Ureter (tissue), 1 donor: ENCODE measurements around the gene ZNF304. TPM values are rescaled to one million over a fixed set of nuclear protein-coding genes. Genes with fewer than 3 reads are reported as not detected.

Experiments used
- DNase-seq: peaks from one replicate; pipeline ENCODE4 v3.0.0-alpha.2; 2020; ENCODE audit warnings: low spot score
- total RNA-seq: library from RNA; stranded (reverse); gene quantifications from one replicate; pipeline ENCODE4 v1.2.4, GENCODE V29; 2023
- donor health status: DM: yes; HTN: yes; CAD: no.

Gene ZNF304
- 13.6 TPM for total RNA-seq

- DNase-seq, result peak; percentile 93
These were observed at the start of gene ZNF304 for GRCh38 chr19:57350877-57351805. Gene ZNF304 (plus strand): TSS chr19:57351271. CDS start chr19:57351665, 394 bp downstream.

- DNase-seq, result no peak
These were observed 49.0 kb upstream of the ZNF304 start for GRCh38 chr19:57302020-57302465.

- DNase-seq, result no peak
These were observed 48.2 kb upstream of the ZNF304 start for GRCh38 chr19:57302727-57303401.

GRCh38 chr19:57305056-57305455, 46.0 kb upstream of the ZNF304 start:
- no peak for DNase-seq

- no peak for DNase-seq
These were observed 42.6 kb upstream of the ZNF304 start for GRCh38 chr19:57308514-57308913.

- DNase-seq, result no peak
These were observed 40.3 kb upstream of the ZNF304 start for GRCh38 chr19:57310792-57311191.

- no peak for DNase-seq
These were observed 36.9 kb upstream of the ZNF304 start for GRCh38 chr19:57314146-57314545.

- DNase-seq, result no peak
These were observed 33.6 kb upstream of the ZNF304 start for GRCh38 chr19:57317503-57317902.

GRCh38 chr19:57319869-57320179, 31.2 kb upstream of the ZNF304 start:
- DNase-seq, result no peak

GRCh38 chr19:57320180-57321084, 30.6 kb upstream of the ZNF304 start, which contains the start of gene ZNF543:
Gene ZNF543 (plus strand): TSS chr19:57320472. CDS start chr19:57320854, 382 bp downstream.
- DNase-seq, result peak; percentile 97

GRCh38 chr19:57321116-57321515, 30.0 kb upstream of the ZNF304 start:
- DNase-seq, result no peak

- DNase-seq, result no peak
These were observed 29.3 kb upstream of the ZNF304 start for GRCh38 chr19:57321751-57322150.

- DNase-seq, result no peak
These were observed 26.1 kb upstream of the ZNF304 start for GRCh38 chr19:57324992-57325391.

GRCh38 chr19:57327993-57328392, 23.1 kb upstream of the ZNF304 start:
- no peak for DNase-seq

- DNase-seq, result no peak
These were observed 16.9 kb upstream of the ZNF304 start for GRCh38 chr19:57334191-57334590.

- no peak for DNase-seq
These were observed 12.2 kb upstream of the ZNF304 start for GRCh38 chr19:57338877-57339276.

GRCh38 chr19:57342582-57342981, 8.5 kb upstream of the ZNF304 start:
- no peak for DNase-seq

- DNase-seq, result no peak
These were observed 2.9 kb upstream of the ZNF304 start for GRCh38 chr19:57348136-57348535.

GRCh38 chr19:57351867-57352266, 796 bp downstream of the ZNF304 start:
- no peak for DNase-seq

- no peak for DNase-seq
These were observed 4.8 kb downstream of the ZNF304 start for GRCh38 chr19:57355916-57356315.

GRCh38 chr19:57357406-57357805, 6.3 kb downstream of the ZNF304 start:
- no peak for DNase-seq

GRCh38 chr19:57359300-57359699, 8.2 kb downstream of the ZNF304 start:
- DNase-seq, result no peak
